ENCODE measurements around the gene CSAD. TPM values are rescaled to one million over a fixed set of nuclear protein-coding genes. Genes with fewer than 3 reads are reported as not detected.

Gene CSAD
- total RNA-seq, 6 donors from 2014 or later, result 19.8 to 164 (median 28.6) TPM

DNA sequence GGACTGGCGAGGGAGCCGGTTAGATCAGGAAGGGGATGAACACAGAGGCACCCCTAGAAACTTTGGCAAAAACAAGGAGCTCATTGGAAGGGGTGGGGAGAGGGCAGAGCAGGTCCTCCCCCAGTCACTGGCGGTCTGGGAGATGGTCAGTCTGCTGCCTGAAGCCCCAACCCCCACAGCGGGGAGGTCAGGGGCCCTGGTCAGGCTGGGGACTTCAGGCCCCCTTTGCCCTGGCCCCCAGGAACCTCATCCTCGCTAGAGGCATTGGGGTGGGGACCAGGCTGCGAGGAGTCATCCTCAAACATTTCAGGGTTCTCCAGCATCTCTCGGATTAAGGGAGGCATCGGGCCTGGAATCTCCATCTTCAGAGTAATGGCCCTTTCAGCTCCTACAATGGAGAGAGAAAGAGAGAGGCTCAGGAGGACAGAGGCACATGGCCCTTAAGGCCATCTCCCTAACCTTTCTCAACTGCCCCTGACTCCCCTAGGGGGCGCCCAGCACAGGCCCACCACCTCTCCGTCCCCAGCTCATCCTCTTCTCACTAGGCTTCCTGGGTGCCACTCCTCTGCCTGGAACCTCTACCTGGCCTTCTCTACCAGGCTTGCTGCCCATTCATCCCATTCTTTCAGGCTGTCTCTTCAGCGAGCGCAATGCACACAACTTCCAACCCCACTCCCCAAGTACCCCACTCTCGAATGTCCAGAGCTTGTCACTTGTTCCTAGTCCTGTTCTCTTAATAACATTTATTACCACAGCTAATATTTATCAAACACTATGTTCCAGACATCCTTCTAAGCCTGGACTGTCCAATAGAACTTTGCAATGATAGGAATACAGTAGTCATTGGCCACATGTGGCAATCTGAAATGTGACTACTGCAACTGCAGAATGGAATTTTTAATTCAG is 31.0 kb upstream of the CSAD start:
- ATAC-seq (ENCODE audit: low FRiP score in 2 of 2), result no peak
- TF ChIP-seq, protein P1, sequence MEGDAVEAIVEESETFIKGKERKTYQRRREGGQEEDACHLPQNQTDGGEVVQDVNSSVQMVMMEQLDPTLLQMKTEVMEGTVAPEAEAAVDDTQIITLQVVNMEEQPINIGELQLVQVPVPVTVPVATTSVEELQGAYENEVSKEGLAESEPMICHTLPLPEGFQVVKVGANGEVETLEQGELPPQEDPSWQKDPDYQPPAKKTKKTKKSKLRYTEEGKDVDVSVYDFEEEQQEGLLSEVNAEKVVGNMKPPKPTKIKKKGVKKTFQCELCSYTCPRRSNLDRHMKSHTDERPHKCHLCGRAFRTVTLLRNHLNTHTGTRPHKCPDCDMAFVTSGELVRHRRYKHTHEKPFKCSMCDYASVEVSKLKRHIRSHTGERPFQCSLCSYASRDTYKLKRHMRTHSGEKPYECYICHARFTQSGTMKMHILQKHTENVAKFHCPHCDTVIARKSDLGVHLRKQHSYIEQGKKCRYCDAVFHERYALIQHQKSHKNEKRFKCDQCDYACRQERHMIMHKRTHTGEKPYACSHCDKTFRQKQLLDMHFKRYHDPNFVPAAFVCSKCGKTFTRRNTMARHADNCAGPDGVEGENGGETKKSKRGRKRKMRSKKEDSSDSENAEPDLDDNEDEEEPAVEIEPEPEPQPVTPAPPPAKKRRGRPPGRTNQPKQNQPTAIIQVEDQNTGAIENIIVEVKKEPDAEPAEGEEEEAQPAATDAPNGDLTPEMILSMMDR (IDR thresholded peaks at IDR 0.05), result no peak
- TF ChIP-seq POLR2A (IDR thresholded peaks at IDR 0.05) (no peak), EP300 (IDR thresholded peaks at IDR 0.05) (no peak), POLR2AphosphoS5 (IDR thresholded peaks at IDR 0.05) (no peak)

DNA sequence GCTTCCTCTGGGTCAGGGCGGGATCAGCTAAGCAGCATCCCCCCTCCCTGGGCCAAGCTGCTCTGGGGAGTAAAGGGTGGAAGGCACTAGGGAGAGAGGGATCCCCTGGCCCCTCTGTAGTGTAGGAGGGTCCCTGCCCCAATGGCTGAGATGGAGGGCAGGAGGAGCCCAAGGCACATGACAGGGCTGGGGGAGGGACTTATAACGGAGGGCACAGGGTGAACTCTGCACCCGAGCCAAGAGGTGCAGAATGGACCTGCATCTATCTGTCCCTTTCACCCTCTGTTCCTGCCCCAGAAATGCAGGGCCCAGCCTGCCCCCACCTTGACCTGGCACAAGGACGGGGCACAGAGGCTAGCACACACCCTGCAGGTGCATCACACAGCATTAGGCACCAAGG is 30.1 kb upstream of the CSAD start:
- peaks cover 0 to 48% (median 45%) of the 10 kb centered on the region in 4 donors for H3K36me3 ChIP-seq
- WGBS, 2 donors, result 76 to 81% methylated on average over 4 of the region's 4 CpGs
- ATAC-seq (ENCODE audit: low FRiP score in 2 of 2), result no peak

More for the DNA sequence above, 31.0 kb upstream of the CSAD start:
- Histone ChIP-seq H3K27ac (no peak overlapping the region), H3K4me1 (peaks cover 38 to 66% (median 49%) of the 10 kb centered on the region in 4 donors), H3K4me3 (no peak overlapping the region), H3K9me3 (no peaks in the 10 kb centered on the region), H3K27me3 (no peaks in the 10 kb centered on the region), H3K36me3 (peaks cover 0 to 48% (median 45%) of the 10 kb centered on the region in 4 donors)
- WGBS, 2 donors, result 93% methylated on average over 8 to 13 of the region's 13 CpGs
- no peak for DNase-seq

DNA sequence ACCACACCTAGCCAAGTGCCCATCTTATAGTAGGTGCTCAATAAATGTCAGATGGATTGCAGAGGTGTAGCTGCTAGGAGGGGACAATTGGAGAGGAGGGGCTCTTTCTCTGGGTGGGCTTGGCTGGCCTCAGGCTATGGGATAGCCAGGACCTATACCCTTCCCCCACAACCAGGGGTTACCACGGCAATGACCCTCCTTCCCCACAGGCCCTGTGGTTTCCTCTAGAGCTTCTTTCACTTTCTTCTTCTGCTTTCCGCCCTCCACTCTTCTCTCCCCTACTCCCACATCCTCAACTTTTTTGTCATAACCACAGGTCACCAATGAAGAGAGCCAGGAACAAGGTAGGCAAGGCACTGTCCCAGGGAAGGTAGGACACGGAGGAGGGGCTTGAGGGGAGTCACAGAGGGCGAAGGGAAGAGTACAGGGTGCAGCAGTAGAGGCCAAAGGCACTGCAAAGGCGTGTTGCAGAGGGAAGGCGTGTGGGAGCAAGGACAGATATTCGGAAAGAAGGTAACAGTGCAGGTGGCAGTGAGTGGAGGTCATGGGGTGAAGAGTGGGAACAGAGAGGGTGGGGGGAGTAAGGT is 28.2 kb upstream of the CSAD start:
- ATAC-seq (ENCODE audit: low FRiP score in 2 of 2), result peak in 1 of 2 donors; percentile 37
- DNase-seq, result no peak
- Histone ChIP-seq H3K27ac (peak overlapping the region in 3 of 4 donors; percentile 48 to 72 (median 65)), H3K9me3 (no peaks in the 10 kb centered on the region), H3K27me3 (no peaks in the 10 kb centered on the region), H3K36me3 (peaks cover 0 to 36% (median 31%) of the 10 kb centered on the region in 4 donors), H3K4me3 (peak overlapping the region in 2 of 4 donors; percentile 10 to 14), H3K4me1 (peaks cover 13 to 41% (median 25%) of the 10 kb centered on the region in 4 donors)
- TF ChIP-seq EP300 (IDR thresholded peaks at IDR 0.05), result no peak
- TF ChIP-seq, protein P1 (IDR thresholded peaks at IDR 0.05), result no peak
- TF ChIP-seq POLR2A (IDR thresholded peaks at IDR 0.05), result no peak
- no peak for TF ChIP-seq POLR2AphosphoS5 (IDR thresholded peaks at IDR 0.05)
- 52 to 63% methylated on average over 7 of the region's 7 CpGs for WGBS, 2 donors

More for the DNA sequence above, 30.1 kb upstream of the CSAD start:
- Histone ChIP-seq H3K4me3 (no peak overlapping the region), H3K9me3 (no peaks in the 10 kb centered on the region), H3K27me3 (no peaks in the 10 kb centered on the region), H3K27ac (peak overlapping the region in 1 of 4 donors; percentile 30), H3K4me1 (peaks cover 31 to 59% (median 43%) of the 10 kb centered on the region in 4 donors)
- TF ChIP-seq EP300 (IDR thresholded peaks at IDR 0.05) (no peak), POLR2A (IDR thresholded peaks at IDR 0.05) (no peak), POLR2AphosphoS5 (IDR thresholded peaks at IDR 0.05) (no peak)
- TF ChIP-seq, protein P1 (IDR thresholded peaks at IDR 0.05), result no peak
- DNase-seq, result no peak

DNA sequence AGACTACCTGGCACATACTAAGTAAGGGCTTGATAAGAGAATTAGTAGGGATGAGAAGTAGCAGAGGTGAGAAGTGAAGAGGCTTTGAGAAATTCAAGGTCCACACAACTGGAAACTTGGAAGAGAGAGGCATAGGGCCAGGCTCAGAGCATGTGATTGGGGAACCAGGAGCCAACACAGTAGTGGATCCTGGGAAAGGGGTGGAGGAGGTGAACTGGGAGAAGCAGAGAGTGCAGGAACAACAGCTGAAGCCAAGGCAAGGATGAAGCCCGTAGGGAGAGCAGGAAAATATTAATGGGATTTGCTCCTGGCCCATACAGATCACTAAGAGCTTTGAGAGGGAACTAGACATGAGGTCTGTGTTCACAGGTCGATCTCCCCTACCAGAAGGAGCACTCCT is 27.7 kb upstream of the CSAD start:
- DNase-seq, result no peak
- H3K4me1 ChIP-seq, result peaks cover 12 to 35% (median 21%) of the 10 kb centered on the region in 4 donors
- H3K9me3 ChIP-seq, result no peaks in the 10 kb centered on the region
- H3K4me3 ChIP-seq, result no peak overlapping the region
- peaks cover 0 to 31% (median 25%) of the 10 kb centered on the region in 4 donors for H3K36me3 ChIP-seq
- no peak for TF ChIP-seq POLR2A (IDR thresholded peaks at IDR 0.05)
- no peak for TF ChIP-seq POLR2AphosphoS5 (IDR thresholded peaks at IDR 0.05)
- no peak for TF ChIP-seq EP300 (IDR thresholded peaks at IDR 0.05)
- TF ChIP-seq, protein P1 (IDR thresholded peaks at IDR 0.05), result no peak
- H3K27me3 ChIP-seq, result no peaks in the 10 kb centered on the region
- no peak for ATAC-seq (ENCODE audit: low FRiP score in 2 of 2)
- peak overlapping the region in 2 of 4 donors; percentile 65 to 72 for H3K27ac ChIP-seq
- 58 to 61% methylated on average over 2 of the region's 2 CpGs for WGBS, 2 donors
